IMR-90 (cell line): ENCODE measurements around the gene ARPC5L. TPM values are rescaled to one million over a fixed set of nuclear protein-coding genes. Genes with fewer than 3 reads are reported as not detected.

ENCODE experiments used
- ATAC-seq: fragments of 200-7000 bp; cut with Tn5 transposase; 2 replicates; pipeline ENCODE4 v1.9.1; 2020; ENCODE audit warnings: low read depth, mild to moderate bottlenecking, moderate library complexity
- BruUV-seq: library from RNA; stranded (reverse); fragments of 400-500 nt; replicated peaks from 2 replicates; lab custom pipeline; 2021; lab: Mats Ljungman, UMichigan
- CTCF ChIA-PET: fragments of 300-600 bp; formaldehyde crosslinking; extraction: SDS; loops from one replicate; lab custom pipeline; 2021; ENCODE audit warnings: antibody characterized with exemption; lab: Yijun Ruan, JAX
- POLR2A ChIA-PET: fragments of 300-600 bp; sonication (Branson Sonifier 250); formaldehyde crosslinking; loops from one replicate; lab custom pipeline; 2022; ENCODE audit warnings: antibody characterized with exemption; ENCODE audit not compliant: unreplicated experiment; lab: Charles Lee
- DNase-seq: peaks from one replicate; pipeline ENCODE4 v3.0.0; 2013
- H2AFZ ChIP-seq: replicated peaks from 2 replicates; pipeline ENCODE3; 2013; ENCODE audit warnings: low read length, mild to moderate bottlenecking; ENCODE audit not compliant: poor library complexity
- H2AK5ac ChIP-seq: 2 replicates; pipeline ENCODE4 v1.6.1; 2013; ENCODE audit warnings: low read depth, low read length, inconsistent platforms
- H2AK9ac ChIP-seq: replicated peaks from 2 replicates; pipeline ENCODE3; 2013; ENCODE audit warnings: mild to moderate bottlenecking, low read depth, low read length, moderate library complexity; ENCODE audit not compliant: poor library complexity
- H2BK120ac ChIP-seq: 2 replicates; pipeline ENCODE4 v1.6.1; 2013; ENCODE audit warnings: low read depth, low read length, inconsistent platforms
- H2BK15ac ChIP-seq: 3 replicates; pipeline ENCODE4 v1.6.1; 2013; ENCODE audit warnings: low read depth, low read length, inconsistent platforms
- H2BK20ac ChIP-seq: 2 replicates; pipeline ENCODE4 v1.6.1; 2013; ENCODE audit warnings: low read depth, mild to moderate bottlenecking, inconsistent platforms, low read length, moderate library complexity
- H2BK5ac ChIP-seq: 2 replicates; pipeline ENCODE4 v1.6.1; 2013; ENCODE audit warnings: mild to moderate bottlenecking, low read depth, low read length, inconsistent platforms; ENCODE audit not compliant: poor library complexity, severe bottlenecking
- H3K14ac ChIP-seq: replicated peaks from 2 replicates; pipeline ENCODE4 v1.6.1; 2013; ENCODE audit warnings: low read depth, low read length, inconsistent platforms
- H3K18ac ChIP-seq: 2 replicates; pipeline ENCODE4 v1.6.1; 2013; ENCODE audit warnings: low read depth, low read length, control low read depth
- H3K23ac ChIP-seq: 2 replicates; pipeline ENCODE4 v1.6.1; 2013; ENCODE audit warnings: low read depth, low read length, inconsistent platforms
- H3K27ac ChIP-seq: 2 replicates; pipeline ENCODE4 v1.5.1; 2013; ENCODE audit warnings: mild to moderate bottlenecking, control low read depth, low read length; ENCODE audit not compliant: insufficient read depth
- H3K27me3 ChIP-seq: 2 replicates; pipeline ENCODE4 v1.6.1; 2013; ENCODE audit warnings: low read length; ENCODE audit not compliant: control insufficient read depth, insufficient read depth
- H3K36me3 ChIP-seq: 2 replicates; pipeline ENCODE4 v1.6.1; 2013; ENCODE audit warnings: low read length, mixed read lengths; ENCODE audit not compliant: control insufficient read depth, insufficient read depth
- H3K4ac ChIP-seq: 2 replicates; pipeline ENCODE4 v1.6.1; 2013; ENCODE audit warnings: low read depth, low read length, inconsistent platforms
- H3K4me1 ChIP-seq: 2 replicates; pipeline ENCODE4 v1.6.1; 2013; ENCODE audit warnings: low read length, mixed read lengths; ENCODE audit not compliant: control insufficient read depth, insufficient read depth
- H3K4me2 ChIP-seq: 2 replicates; pipeline ENCODE4 v1.6.1; 2013; ENCODE audit warnings: low read depth, mild to moderate bottlenecking, control low read depth, low read length, moderate library complexity
- H3K4me3 ChIP-seq: 2 replicates; pipeline ENCODE4 v1.5.1; 2013; ENCODE audit warnings: low read depth, mild to moderate bottlenecking, control low read depth, low read length, moderate library complexity; ENCODE audit not compliant: insufficient read depth
- H3K56ac ChIP-seq: 2 replicates; pipeline ENCODE4 v1.6.1; 2013; ENCODE audit warnings: low read length, inconsistent platforms; ENCODE audit not compliant: insufficient read depth; ENCODE audit errors: extremely low read depth
- H3K79me1 ChIP-seq, 2 experiments: 2 replicates each; pipeline ENCODE4 v1.6.1; 2013; ENCODE audit warnings: low read length in 2 of 2, inconsistent platforms in 1 of 2, low read depth in 1 of 2
- H3K9ac ChIP-seq: 2 replicates; pipeline ENCODE4 v1.6.1; 2013; ENCODE audit warnings: low read depth, low read length, control low read depth
- H3K9me1 ChIP-seq: 2 replicates; pipeline ENCODE4 v1.6.1; 2013; ENCODE audit warnings: low read length, inconsistent platforms; ENCODE audit not compliant: insufficient read depth
- H3K9me3 ChIP-seq: 2 replicates; pipeline ENCODE4 v1.6.1; 2013; ENCODE audit warnings: low read length; ENCODE audit not compliant: control insufficient read depth, insufficient read depth
- H4K20me1 ChIP-seq: 2 replicates; pipeline ENCODE4 v1.6.1; 2013; ENCODE audit warnings: low read length, inconsistent platforms; ENCODE audit not compliant: insufficient read depth
- H4K5ac ChIP-seq: 2 replicates; pipeline ENCODE4 v1.6.1; 2013; ENCODE audit warnings: mild to moderate bottlenecking, low read depth, low read length, control low read depth
- H4K8ac ChIP-seq, 2 experiments: 2 replicates each; pipeline ENCODE4 v1.6.1; 2013; ENCODE audit warnings: low read depth in 2 of 2, low read length in 2 of 2, control low read depth in 1 of 2, inconsistent platforms in 1 of 2
- H4K91ac ChIP-seq: 2 replicates; pipeline ENCODE4 v1.6.1; 2013; ENCODE audit warnings: low read depth, low read length, inconsistent platforms; ENCODE audit not compliant: insufficient read depth
- BHLHE40 ChIP-seq: fragments of 150-350 bp; IDR thresholded peaks from 2 replicates; pipeline ENCODE4 v1.6.1; 2016; ENCODE audit warnings: mild to moderate bottlenecking, low read depth, low read length
- CEBPB ChIP-seq: IDR thresholded peaks from 2 replicates; pipeline ENCODE4 v1.6.1; 2012; ENCODE audit warnings: low read depth, low read length, improper control_type of control experiment
- FOS ChIP-seq: fragments of 150-350 bp; IDR thresholded peaks from 2 replicates; pipeline ENCODE4 v1.6.1; 2016; ENCODE audit warnings: low read depth, low read length
- MAFK ChIP-seq: IDR thresholded peaks from 2 replicates; pipeline ENCODE4 v1.6.1; 2012; ENCODE audit warnings: low read depth, low read length, improper control_type of control experiment
- MAZ ChIP-seq: IDR thresholded peaks from 2 replicates; pipeline ENCODE4 v1.6.1; 2012; ENCODE audit warnings: low read depth, mild to moderate bottlenecking, low read length, improper control_type of control experiment, moderate library complexity, borderline replicate concordance
- MXI1 ChIP-seq: IDR thresholded peaks from 2 replicates; pipeline ENCODE4 v1.6.1; 2012; ENCODE audit warnings: low read depth, mild to moderate bottlenecking, low read length, moderate library complexity, borderline replicate concordance
- NFE2L2 ChIP-seq: fragments of 150-350 bp; IDR thresholded peaks from 2 replicates; pipeline ENCODE4 v1.6.1; 2016; ENCODE audit warnings: low read depth, mild to moderate bottlenecking, low read length
- POLR2A ChIP-seq: IDR thresholded peaks from 2 replicates; pipeline ENCODE4 v1.6.1; 2012; ENCODE audit warnings: mild to moderate bottlenecking, low read depth, low read length
- RAD21 ChIP-seq: IDR thresholded peaks from 2 replicates; pipeline ENCODE4 v1.6.1; 2012; ENCODE audit warnings: low read length, improper control_type of control experiment
- RCOR1 ChIP-seq: IDR thresholded peaks from 2 replicates; pipeline ENCODE4 v1.6.1; 2012; ENCODE audit warnings: mild to moderate bottlenecking, low read length, improper control_type of control experiment; ENCODE audit not compliant: insufficient replicate concordance
- RFX5 ChIP-seq: IDR thresholded peaks from 2 replicates; pipeline ENCODE4 v1.8.0; 2012; ENCODE audit warnings: low read depth, mild to moderate bottlenecking, low read length, moderate library complexity
- SMC3 ChIP-seq: fragments of 150-350 bp; IDR thresholded peaks from 2 replicates; pipeline ENCODE4 v1.6.1; 2016; ENCODE audit warnings: low read depth, mild to moderate bottlenecking, antibody characterized with exemption, low read length, moderate library complexity
- WGBS, 2 experiments: methylation state at CpG; one replicate each; pipeline versions ENCODE4 v1.1.5 to v1.1.7; 2013; ENCODE audit warnings: missing lambda C conversion rate in 2 of 2; ENCODE audit not compliant: insufficient read length in 1 of 2; ENCODE audit errors: extremely low coverage in 2 of 2; 5-methylcytosine and 5-hydroxymethylcytosine counted together
- dilution Hi-C: fragments of 300-500 bp; cut with HindIII; formaldehyde crosslinking; loops from one replicate; pipeline ENCODE4 v1.14.3; 2018; ENCODE audit warnings: low sequenced_read_pairs; ENCODE audit not compliant: unreplicated experiment
- in situ Hi-C: fragments of 300-500 bp; cut with MboI; formaldehyde crosslinking; loops from 3 replicates; pipeline ENCODE4 v1.14.3; 2019; ENCODE audit warnings: low sequenced_read_pairs, inconsistent platforms, mixed read lengths
- intact Hi-C: fragments of 100-400 bp; cut with micrococcal nuclease; formaldehyde crosslinking; loops from 2 replicates; pipeline ENCODE4 v1.10.0; 2022
- polyA plus RNA-seq, 3 experiments: library from polyadenylated mRNA; depleted of rRNA; stranded (reverse); fragments of >200 nt; gene quantifications; 2 replicates each; pipeline ENCODE4 v1.2.3, GENCODE V29; 2012; ENCODE audit warnings: low replicate concordance in 1 of 3
- total RNA-seq: library from RNA; depleted of rRNA; stranded (reverse); fragments of >200 nt; gene quantifications from 2 replicates; pipeline ENCODE4 v1.2.3, GENCODE V29; 2012
- TF ChIP-seq, protein P1 (sequence below): fragments of 150-350 bp; IDR thresholded peaks from 2 replicates; pipeline ENCODE4 v1.6.1; 2017; ENCODE audit warnings: mild to moderate bottlenecking, antibody characterized with exemption, low read length, low read depth
- TF ChIP-seq, protein P2 (sequence below): fragments of 150-350 bp; IDR thresholded peaks from 2 replicates; pipeline ENCODE4 v1.6.1; 2016; ENCODE audit warnings: low read depth, mild to moderate bottlenecking, low read length, moderate library complexity, borderline replicate concordance

Gene ARPC5L
- total and polyA plus RNA-seq, 2 of the 4 experiments (the other 2 are of a cell fraction): 11.1 to 53.8 TPM

DNA sequence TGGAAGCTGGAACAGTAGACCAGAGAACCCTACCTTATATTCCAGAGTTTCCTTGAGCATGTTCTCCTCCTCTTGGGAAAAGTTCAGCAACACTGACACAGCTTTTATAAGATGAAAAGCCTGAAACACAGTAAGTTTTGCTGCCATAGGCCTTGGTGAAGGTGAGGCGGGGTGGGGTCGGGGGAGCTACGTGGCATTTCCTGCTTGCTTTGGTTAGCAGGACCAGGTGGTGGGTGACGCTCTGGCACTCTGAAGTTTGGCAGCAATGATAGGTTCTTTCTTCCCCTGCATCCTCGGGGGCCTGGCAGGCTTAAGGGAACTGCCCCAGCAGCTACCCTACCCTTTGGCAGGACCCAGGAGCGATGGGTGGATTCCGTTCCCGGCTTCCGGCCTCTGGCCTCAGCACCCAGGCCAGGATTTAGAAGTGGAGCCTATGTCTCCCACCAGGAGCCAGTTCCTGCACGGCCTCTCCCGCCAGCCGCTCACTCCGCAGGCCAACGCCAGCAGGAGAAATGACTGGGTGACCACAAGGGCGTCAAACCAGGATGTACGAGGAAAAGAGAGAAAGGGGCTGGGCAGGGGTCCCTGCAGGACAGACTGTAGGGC, 19.3 kb downstream of the ARPC5L start:
- Histone ChIP-seq H3K36me3 (peaks cover 58% of the 10 kb centered on the region), H3K9me1 (peaks cover 3% of the 10 kb centered on the region; the same call in 1 of the 2 replicates), H3K4me2 (no peak overlapping the region), H3K4ac (no peak overlapping the region), H2BK20ac (no peak overlapping the region), H2BK5ac (no peak overlapping the region), H2AK5ac (no peak overlapping the region), H3K9me3 (no peaks in the 10 kb centered on the region), H3K4me3 (no peak overlapping the region), H3K23ac (no peak overlapping the region), H4K8ac (no peak overlapping the region), H3K27ac (no peak overlapping the region), H3K4me1 (peaks cover 2% of the 10 kb centered on the region; the same call in 1 of the 2 replicates), H3K18ac (no peak overlapping the region), H2AK9ac (no peak overlapping the region), H2BK15ac (no peak overlapping the region), H4K5ac (no peak overlapping the region), H3K27me3 (no peaks in the 10 kb centered on the region), H4K20me1 (peaks cover 15% of the 10 kb centered on the region), H2BK120ac (no peak overlapping the region), H3K79me1 (peaks cover 9 to 10% of the 10 kb centered on the region in 2 experiments), H2AFZ (no peak overlapping the region), H3K56ac (no peak overlapping the region), H3K9ac (no peak overlapping the region), H3K14ac (no peak overlapping the region), H4K91ac (no peak overlapping the region)
- in situ Hi-C loops (no loop called here), dilution Hi-C loops (no loop called here), intact Hi-C loops (no loop called here)
- TF ChIP-seq MXI1 (no peak), SMC3 (no peak), MAZ (no peak), CEBPB (no peak), RCOR1 (no peak), RAD21 (no peak), FOS (no peak), MAFK (no peak), BHLHE40 (no peak), RFX5 (no peak), POLR2A (no peak), NFE2L2 (no peak)
- TF ChIP-seq, protein P1, sequence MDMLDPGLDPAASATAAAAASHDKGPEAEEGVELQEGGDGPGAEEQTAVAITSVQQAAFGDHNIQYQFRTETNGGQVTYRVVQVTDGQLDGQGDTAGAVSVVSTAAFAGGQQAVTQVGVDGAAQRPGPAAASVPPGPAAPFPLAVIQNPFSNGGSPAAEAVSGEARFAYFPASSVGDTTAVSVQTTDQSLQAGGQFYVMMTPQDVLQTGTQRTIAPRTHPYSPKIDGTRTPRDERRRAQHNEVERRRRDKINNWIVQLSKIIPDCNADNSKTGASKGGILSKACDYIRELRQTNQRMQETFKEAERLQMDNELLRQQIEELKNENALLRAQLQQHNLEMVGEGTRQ: no peak
- TF ChIP-seq, protein P2, sequence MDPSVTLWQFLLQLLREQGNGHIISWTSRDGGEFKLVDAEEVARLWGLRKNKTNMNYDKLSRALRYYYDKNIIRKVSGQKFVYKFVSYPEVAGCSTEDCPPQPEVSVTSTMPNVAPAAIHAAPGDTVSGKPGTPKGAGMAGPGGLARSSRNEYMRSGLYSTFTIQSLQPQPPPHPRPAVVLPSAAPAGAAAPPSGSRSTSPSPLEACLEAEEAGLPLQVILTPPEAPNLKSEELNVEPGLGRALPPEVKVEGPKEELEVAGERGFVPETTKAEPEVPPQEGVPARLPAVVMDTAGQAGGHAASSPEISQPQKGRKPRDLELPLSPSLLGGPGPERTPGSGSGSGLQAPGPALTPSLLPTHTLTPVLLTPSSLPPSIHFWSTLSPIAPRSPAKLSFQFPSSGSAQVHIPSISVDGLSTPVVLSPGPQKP: no peak
- no peak for ATAC-seq
- BruUV-seq: no TSS peak
- ChIA-PET CTCF (no interaction called here), POLR2A (no interaction called here)
- no peak for DNase-seq
- WGBS, 2 experiments: 91% methylated on average over 6 of the region's 16 CpGs; no CpG with 5 or more reads in 1 of the 2 experiments
